B cell (primary cell): Measurements from ENCODE around the gene C2CD3. TPM values are rescaled to one million over a fixed set of nuclear protein-coding genes. Genes with fewer than 3 reads are reported as not detected.

Source experiments
- ATAC-seq: fragments of 200-7000 bp; cut with Tn5 transposase; one replicate; pipeline ENCODE4 v1.10.0; 2021; ENCODE audit warnings: low read depth, mild to moderate bottlenecking, moderate number of reproducible peaks, moderate library complexity
- CTCF ChIA-PET: fragments of 350-600 bp; sonication (Branson Sonifier 250); formaldehyde crosslinking; loops from one replicate; lab custom pipeline; 2021; ENCODE audit warnings: antibody characterized with exemption, inconsistent platforms; lab: Charles Lee
- POLR2A ChIA-PET: fragments of 350-600 bp; sonication (Branson Sonifier 250); formaldehyde crosslinking; loops from one replicate; lab custom pipeline; 2021; ENCODE audit warnings: antibody characterized with exemption; lab: Charles Lee
- DNase-seq: peaks from one replicate; pipeline ENCODE4 v3.0.0; 2013
- H2AFZ ChIP-seq: 2 replicates; pipeline ENCODE4 v1.6.1; 2012; ENCODE audit warnings: mild to moderate bottlenecking, low read depth, low read length; ENCODE audit not compliant: insufficient read depth, poor library complexity, severe bottlenecking
- H3K27ac ChIP-seq, 2 donors: 1 replicate in 1 of 2; 2 replicates in 1 of 2; pipeline ENCODE4 v1.5.1; 2012 to 2013; ENCODE audit warnings: low read length in 2 of 2, mild to moderate bottlenecking in 2 of 2, moderate library complexity in 1 of 2
- H3K27me3 ChIP-seq, 4 experiments: fragments of 200-600 bp in 1 of 4; sonication (generic) in 1 of 4; replicated peaks in 1 of 4; 1 replicate in 2 of 4; 2 replicates in 2 of 4; pipeline versions ENCODE4 v1.6.1 to v1.7.0; 2013 to 2016; ENCODE audit warnings: low read length in 3 of 4, mild to moderate bottlenecking in 2 of 4, mixed read lengths in 1 of 4, moderate library complexity in 1 of 4; ENCODE audit not compliant: insufficient read depth in 4 of 4, control insufficient read depth in 3 of 4; ENCODE audit errors: control extremely low read depth in 1 of 4
- H3K36me3 ChIP-seq, 2 experiments: replicated peaks in 1 of 2; 1 replicate in 1 of 2; 2 replicates in 1 of 2; pipeline versions ENCODE4 v1.6.1 to v1.7.1; 2013; ENCODE audit warnings: low read length in 1 of 2; ENCODE audit not compliant: insufficient read depth in 2 of 2, control insufficient read depth in 1 of 2; ENCODE audit errors: control extremely low read depth in 1 of 2, extremely low read depth in 1 of 2
- H3K4me1 ChIP-seq, 2 donors: fragments of 200-600 bp in 1 of 2; sonication (generic) in 1 of 2; 1 replicate in 1 of 2; 2 replicates in 1 of 2; pipeline versions ENCODE4 v1.5.1 to v1.6.1; 2013 to 2017; ENCODE audit warnings: low read length in 2 of 2; ENCODE audit not compliant: control insufficient read depth in 2 of 2, insufficient read depth in 2 of 2
- H3K4me2 ChIP-seq: replicated peaks from 2 replicates; pipeline ENCODE3; 2012; ENCODE audit warnings: mild to moderate bottlenecking, low read depth, low read length; ENCODE audit not compliant: poor library complexity, severe bottlenecking
- H3K4me3 ChIP-seq, 5 experiments: fragments of 200-600 bp in 1 of 5; sonication (generic) in 1 of 5; 1 replicate in 3 of 5; 2 replicates in 2 of 5; pipeline versions ENCODE4 v1.5.1 to v1.7.0; 2011 to 2016; ENCODE audit warnings: low read length in 4 of 5, mild to moderate bottlenecking in 4 of 5, low read depth in 2 of 5, control low read depth in 1 of 5, moderate library complexity in 1 of 5; ENCODE audit not compliant: insufficient read depth in 1 of 5; ENCODE audit errors: control extremely low read depth in 1 of 5, extremely low read depth in 1 of 5
- H3K79me2 ChIP-seq: fragments of 200-600 bp; sonication (generic); one replicate; pipeline ENCODE4 v1.6.0; 2016; ENCODE audit warnings: low read length; ENCODE audit not compliant: control insufficient read depth, insufficient read depth
- H3K9ac ChIP-seq: fragments of 200-600 bp; sonication (generic); 2 replicates; pipeline ENCODE4 v1.6.1; 2017; ENCODE audit warnings: mild to moderate bottlenecking, low read length, moderate library complexity
- H3K9me3 ChIP-seq, 3 donors: one replicate each; pipeline versions ENCODE4 v1.6.1 to v1.7.1; 2013; ENCODE audit warnings: low read length in 2 of 3; ENCODE audit not compliant: control insufficient read depth in 2 of 3, insufficient read depth in 1 of 3; ENCODE audit errors: control extremely low read depth in 1 of 3
- H4K20me1 ChIP-seq: 2 replicates; pipeline ENCODE4 v1.6.0; 2012; ENCODE audit warnings: mild to moderate bottlenecking, low read length; ENCODE audit not compliant: insufficient read depth, control insufficient read depth, poor library complexity, severe bottlenecking
- H3K27ac Mint-ChIP-seq: one replicate; pipeline ENCODE4 v1.8.0; 2021; ENCODE audit warnings: mixed read lengths
- H3K27me3 Mint-ChIP-seq: one replicate; pipeline ENCODE4 v1.8.0; 2021; ENCODE audit warnings: mixed read lengths
- H3K4me1 Mint-ChIP-seq: one replicate; pipeline ENCODE4 v1.8.0; 2021; ENCODE audit warnings: mixed read lengths
- H3K4me3 Mint-ChIP-seq: one replicate; pipeline ENCODE4 v1.8.0; 2021; ENCODE audit warnings: mixed read lengths
- H3K9me3 Mint-ChIP-seq: one replicate; pipeline ENCODE4 v1.8.0; 2022; ENCODE audit warnings: mixed read lengths; ENCODE audit not compliant: insufficient read depth
- CTCF ChIP-seq: fragments of 200-600 bp; IDR thresholded peaks from one replicate; pipeline ENCODE4 v1.8.0; 2022; ENCODE audit warnings: antibody characterized with exemption, mild to moderate bottlenecking
- EZH2 ChIP-seq: IDR thresholded peaks from 2 replicates; pipeline ENCODE4 v1.6.1; 2012; ENCODE audit warnings: borderline replicate concordance, low read depth, mild to moderate bottlenecking, moderate library complexity, low read length; ENCODE audit not compliant: insufficient read depth, poor library complexity, severe bottlenecking
- WGBS: methylation state at CpG from one replicate; pipeline ENCODE4 v1.1.5; 2013; ENCODE audit warnings: missing lambda C conversion rate; ENCODE audit not compliant: insufficient coverage; 5-methylcytosine and 5-hydroxymethylcytosine counted together
- intact Hi-C: fragments of 100-400 bp; cut with micrococcal nuclease; formaldehyde crosslinking; loops from one replicate; pipeline ENCODE4 v1.10.0; 2022
- polyA plus RNA-seq: library from polyadenylated mRNA; depleted of rRNA; stranded (reverse); fragments of >200 nt; gene quantifications from 2 replicates; pipeline ENCODE4 v1.2.3, GENCODE V29; 2012
- total RNA-seq, 2 donors: library from RNA; stranded (reverse); fragments of 120-200 nt in 1 of 2; gene quantifications; 1 replicate in 1 of 2; 2 replicates in 1 of 2; pipeline versions ENCODE4 v1.2.3 to v1.2.4, GENCODE V29; 2013 to 2022

The C2CD3 gene
- total and polyA plus RNA-seq, 2 donors (not counting 1 experiment from before 2014, with no cell fraction given): 19.8 to 69.0 TPM

DNA sequence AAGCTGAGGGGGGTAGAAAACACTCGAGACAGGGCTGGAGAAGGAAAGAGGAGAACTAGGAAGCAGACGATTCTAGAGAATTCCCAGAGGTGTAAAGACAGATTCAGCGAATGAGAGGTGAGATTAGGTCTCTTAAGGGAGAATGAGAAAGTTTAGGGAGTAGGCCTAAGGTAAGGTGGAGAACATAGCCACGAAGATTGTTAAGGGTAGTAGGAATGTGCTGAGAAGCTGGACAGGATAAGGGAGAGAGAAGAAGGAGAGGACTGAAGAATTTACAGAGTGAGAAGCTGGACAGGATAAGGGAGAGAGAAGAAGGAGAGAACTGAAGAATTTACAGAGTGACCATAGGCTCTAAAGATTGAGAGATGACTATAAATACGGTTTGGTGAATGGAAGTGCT, 1.2 kb upstream of the C2CD3 start:
- no peaks in the 10 kb centered on the region for H3K27me3 Mint-ChIP-seq
- no peaks in the 10 kb centered on the region for H4K20me1 ChIP-seq

More for the DNA sequence above, 1.2 kb upstream of the C2CD3 start:
- WGBS: 45% methylated on average over 5 of the region's 5 CpGs
- Mint-ChIP-seq H3K4me3 (no peak overlapping the region), H3K9me3 (no peaks in the 10 kb centered on the region), H3K27ac (no peak overlapping the region), H3K4me1 (peaks cover 6% of the 10 kb centered on the region)
- H3K4me2 ChIP-seq: peak overlapping the region; percentile 96
- no peak for TF ChIP-seq EZH2
- TF ChIP-seq CTCF: no peak
- H3K36me3 ChIP-seq: peaks cover 1 to 9% of the 10 kb centered on the region in 2 experiments
- intact Hi-C loops: loop anchor here (1.0 to 5.0 kb wide), 5 partner anchors 189 to 575 kb away; partner anchors contain the start of genes COA4, PAAF1, RAB6A and RNF169
- peak overlapping the region; percentile 99 for H2AFZ ChIP-seq
- no peaks in the 10 kb centered on the region for H3K9me3 ChIP-seq
- H3K79me2 ChIP-seq: peaks cover 48% of the 10 kb centered on the region
- no peaks in the 10 kb centered on the region for H3K27me3 ChIP-seq
- H3K4me1 ChIP-seq: peaks cover 22 to 26% of the 10 kb centered on the region in 2 donors
- peak overlapping the region in 1 of 2 donors; percentile 80 for H3K27ac ChIP-seq
- H3K4me3 ChIP-seq: peak overlapping the region in 4 of 5 experiments; percentile 82 to 95 (median 87)
- ATAC-seq: no peak
- peak overlapping the region; percentile 92 for H3K9ac ChIP-seq
- ChIA-PET CTCF (interaction anchor here (0.6 kb wide), 1 partner anchor 365 kb away, joined by 3 read pairs; no protein-coding TSS in a partner anchor), POLR2A (interaction anchor here (2.3 kb wide), 1 partner anchor 190 kb away, joined by 8 read pairs; the partner anchor contains the start of gene UCP2)
- peak; percentile 10 for DNase-seq
